Mucosa of descending colon (tissue), 3 donors: ENCODE results near the gene MLLT3. TPM values are rescaled to one million over a fixed set of nuclear protein-coding genes. Genes with fewer than 3 reads are reported as not detected.

Experiments used
- ATAC-seq: fragments of 200-7000 bp; cut with Tn5 transposase; one replicate; pipeline ENCODE4 v1.9.1; 2020; ENCODE audit warnings: mild to moderate bottlenecking, moderate library complexity
- DNase-seq, 3 donors: peaks; one replicate each; pipeline ENCODE4 v3.0.0-alpha.2; 2020
- H3K36me3 ChIP-seq: fragments of 200-600 bp; one replicate; pipeline ENCODE4 v1.8.0; 2021; ENCODE audit warnings: low read depth, mild to moderate bottlenecking
- H3K4me1 ChIP-seq: fragments of 200-600 bp; one replicate; pipeline ENCODE4 v1.8.0; 2021; ENCODE audit warnings: low read depth, mild to moderate bottlenecking
- H3K4me3 ChIP-seq: fragments of 200-600 bp; one replicate; pipeline ENCODE4 v1.8.0; 2021; ENCODE audit warnings: mild to moderate bottlenecking
- H3K9me3 ChIP-seq: fragments of 200-600 bp; one replicate; pipeline ENCODE4 v1.8.0; 2021; ENCODE audit warnings: mild to moderate bottlenecking
- intact Hi-C, 2 donors: fragments of 100-400 bp; cut with DNase I in 1 of 2; cut with micrococcal nuclease in 1 of 2; formaldehyde crosslinking; loops; one replicate each; pipeline versions ENCODE4 v1.11.0 to v1.11.1; 2022; cut with DNase I, micrococcal nuclease
- total RNA-seq, 3 donors: library from RNA; stranded (reverse); fragmentation: NEBNext Ultra II Directional in 2 of 3; extraction: Animal tissue kit (Norgen Biotek cat#: 25700) in 2 of 3; gene quantifications; one replicate each; pipeline versions ENCODE4 v1.2.1 to v1.2.4, GENCODE V29; 2021 to 2023
- TF ChIP-seq, protein P1 (sequence below): fragments of 200-600 bp; IDR thresholded peaks from one replicate; pipeline ENCODE4 v1.8.0; 2022; ENCODE audit warnings: antibody characterized with exemption, mild to moderate bottlenecking
- donor health status: DM: no; HTN: no; CAD: no; lungs with moderate emphysema.
- donor health status: DM: no; HTN: no; CAD: no.
- donor health status: DM: no; HTN: yes; CAD: no.

MLLT3 gene
- total RNA-seq, 3 donors from 2014 or later: 35.1 to 53.7 (median 46.5) TPM

DNA sequence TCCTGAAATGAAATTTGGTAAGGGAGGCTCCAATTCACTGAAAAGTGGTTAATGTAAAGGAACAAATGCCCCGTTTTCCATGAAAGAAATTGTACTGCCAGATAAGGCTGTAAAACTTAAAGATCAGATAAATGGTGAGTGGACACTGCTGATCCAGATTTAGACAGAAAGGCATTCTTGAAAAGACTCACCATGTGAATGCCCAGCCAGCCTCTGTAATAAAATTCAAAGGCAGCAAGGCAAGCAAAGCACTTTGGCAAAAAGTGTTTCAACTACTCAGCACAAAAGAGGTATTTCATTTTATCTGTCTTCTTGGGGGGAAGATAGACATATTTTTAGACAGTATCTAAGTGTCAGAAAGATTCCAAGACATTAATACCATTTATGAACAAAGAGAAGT, 133.6 kb downstream of the MLLT3 start:
- TF ChIP-seq, protein P1, sequence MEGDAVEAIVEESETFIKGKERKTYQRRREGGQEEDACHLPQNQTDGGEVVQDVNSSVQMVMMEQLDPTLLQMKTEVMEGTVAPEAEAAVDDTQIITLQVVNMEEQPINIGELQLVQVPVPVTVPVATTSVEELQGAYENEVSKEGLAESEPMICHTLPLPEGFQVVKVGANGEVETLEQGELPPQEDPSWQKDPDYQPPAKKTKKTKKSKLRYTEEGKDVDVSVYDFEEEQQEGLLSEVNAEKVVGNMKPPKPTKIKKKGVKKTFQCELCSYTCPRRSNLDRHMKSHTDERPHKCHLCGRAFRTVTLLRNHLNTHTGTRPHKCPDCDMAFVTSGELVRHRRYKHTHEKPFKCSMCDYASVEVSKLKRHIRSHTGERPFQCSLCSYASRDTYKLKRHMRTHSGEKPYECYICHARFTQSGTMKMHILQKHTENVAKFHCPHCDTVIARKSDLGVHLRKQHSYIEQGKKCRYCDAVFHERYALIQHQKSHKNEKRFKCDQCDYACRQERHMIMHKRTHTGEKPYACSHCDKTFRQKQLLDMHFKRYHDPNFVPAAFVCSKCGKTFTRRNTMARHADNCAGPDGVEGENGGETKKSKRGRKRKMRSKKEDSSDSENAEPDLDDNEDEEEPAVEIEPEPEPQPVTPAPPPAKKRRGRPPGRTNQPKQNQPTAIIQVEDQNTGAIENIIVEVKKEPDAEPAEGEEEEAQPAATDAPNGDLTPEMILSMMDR: no peak
- ATAC-seq: no peak
- intact Hi-C loops: no loop called here
- Histone ChIP-seq H3K4me3 (no peak overlapping the region), H3K4me1 (no peaks in the 10 kb centered on the region), H3K36me3 (no peaks in the 10 kb centered on the region), H3K9me3 (no peaks in the 10 kb centered on the region)
- no peak for DNase-seq

DNA sequence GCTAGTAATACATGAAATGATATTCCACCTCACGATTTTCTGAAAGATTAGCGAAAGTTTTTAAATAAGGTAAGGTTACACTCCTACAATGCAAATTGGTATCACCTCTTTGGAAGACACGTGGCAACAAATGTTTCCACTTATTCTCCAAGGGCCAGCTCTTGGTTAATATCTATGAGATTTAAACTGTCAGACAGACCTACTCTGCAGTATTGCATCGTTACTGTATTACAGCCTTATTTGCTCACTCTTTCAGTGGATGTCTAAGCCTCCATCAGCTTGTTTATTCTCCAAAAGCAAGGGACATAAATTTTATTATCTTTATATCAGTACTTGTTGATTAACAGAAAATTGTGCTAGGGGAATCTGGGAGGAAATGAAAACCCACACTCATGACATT, 135.7 kb downstream of the MLLT3 start:
- H3K9me3 ChIP-seq: no peaks in the 10 kb centered on the region
- ATAC-seq (peak; percentile 13), DNase-seq (no peak)

DNA sequence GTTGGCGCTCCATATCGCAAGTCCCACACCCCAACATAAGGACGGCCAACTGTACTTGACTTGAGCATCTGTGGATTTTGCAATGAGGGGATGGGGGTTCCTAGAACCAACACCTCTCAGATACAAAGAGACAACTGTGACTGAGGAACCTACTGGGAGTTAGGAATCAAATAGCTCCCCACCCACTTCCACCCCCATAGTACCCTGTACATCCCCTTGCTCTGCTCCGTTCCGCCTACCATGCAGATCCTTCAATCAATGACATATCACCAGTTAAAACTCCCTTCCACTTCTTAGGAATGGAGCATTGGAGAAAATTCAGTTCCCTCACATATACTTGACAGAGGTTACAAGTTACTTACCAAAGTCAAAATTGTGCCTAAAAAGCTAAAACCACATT, 140.9 kb downstream of the MLLT3 start:
- TF ChIP-seq, protein P1: no peak

More for the DNA sequence above, 135.7 kb downstream of the MLLT3 start:
- Histone ChIP-seq H3K4me1 (no peaks in the 10 kb centered on the region), H3K36me3 (no peaks in the 10 kb centered on the region), H3K4me3 (no peak overlapping the region)
- intact Hi-C loops: no loop called here
- TF ChIP-seq, protein P1: no peak

DNA sequence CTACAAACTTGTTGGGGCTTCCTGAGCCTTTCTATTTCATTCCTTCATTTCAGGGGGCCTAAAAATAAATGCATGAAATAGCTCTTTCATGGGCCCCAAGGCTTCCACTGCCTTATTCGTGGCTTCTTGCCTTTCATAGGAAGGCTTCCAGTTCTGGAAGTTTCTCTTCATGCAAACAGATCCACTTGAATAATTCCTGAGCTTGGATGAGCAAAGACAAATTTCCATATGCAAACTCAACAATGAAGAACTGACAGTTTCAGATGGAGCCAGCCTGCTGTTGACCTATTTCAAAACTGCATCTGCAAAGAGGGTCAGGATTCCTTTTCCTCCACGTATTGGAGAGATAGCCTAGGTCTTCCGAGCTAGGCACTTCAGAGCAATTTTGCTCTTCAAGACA, 142.1 kb downstream of the MLLT3 start:
- ATAC-seq: no peak
- Histone ChIP-seq H3K9me3 (no peaks in the 10 kb centered on the region), H3K36me3 (no peaks in the 10 kb centered on the region), H3K4me3 (no peak overlapping the region), H3K4me1 (peaks cover 7% of the 10 kb centered on the region)
- intact Hi-C loops: no loop called here
- no peak for DNase-seq
- TF ChIP-seq, protein P1: no peak

More for the DNA sequence above, 140.9 kb downstream of the MLLT3 start:
- intact Hi-C loops: no loop called here
- no peaks in the 10 kb centered on the region for H3K36me3 ChIP-seq
- no peak for DNase-seq
- H3K4me1 ChIP-seq: peaks cover 6% of the 10 kb centered on the region
- H3K9me3 ChIP-seq: no peaks in the 10 kb centered on the region
- no peak overlapping the region for H3K4me3 ChIP-seq
- no peak for ATAC-seq

DNA sequence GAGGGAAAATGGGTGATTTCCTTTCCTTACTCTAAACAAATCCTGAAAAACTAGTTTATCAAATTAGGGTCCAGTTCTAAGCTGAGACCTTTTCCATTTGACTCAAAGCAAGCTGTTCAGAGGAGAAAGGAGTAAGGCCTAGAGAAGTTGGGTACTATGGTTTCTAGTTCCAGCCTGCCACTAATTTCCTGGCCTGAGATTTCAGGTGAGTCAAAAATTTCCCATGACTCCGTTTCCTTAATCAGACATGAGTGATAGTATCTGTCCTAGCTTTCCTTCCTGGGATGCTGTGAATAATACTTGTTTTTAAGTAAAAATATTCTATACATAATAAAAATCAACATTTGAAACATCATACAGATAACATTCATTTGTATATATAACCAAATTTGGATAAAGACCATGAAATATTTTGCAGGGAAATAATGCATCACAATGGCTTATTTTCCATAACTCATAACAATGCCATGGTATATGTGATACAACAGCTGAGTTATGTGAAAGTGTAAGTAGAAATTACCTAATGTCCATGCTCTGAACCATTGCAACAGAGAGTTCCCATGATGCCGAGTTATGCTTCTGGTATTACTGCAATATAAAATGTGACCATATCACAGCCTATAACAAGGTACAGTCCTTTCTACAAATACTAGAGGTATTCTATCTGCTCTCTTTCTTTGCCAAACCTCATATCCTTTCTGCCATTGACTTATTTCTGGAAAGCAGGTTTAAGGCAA, 142.7 kb downstream of the MLLT3 start:
- TF ChIP-seq, protein P1: no peak
- ATAC-seq (peak; percentile 35), DNase-seq (no peak)
- Histone ChIP-seq H3K9me3 (no peaks in the 10 kb centered on the region), H3K36me3 (no peaks in the 10 kb centered on the region), H3K4me3 (no peak overlapping the region), H3K4me1 (peaks cover 7% of the 10 kb centered on the region)
- intact Hi-C loops: no loop called here
